CD14-positive monocyte (primary cell): ENCODE results near the gene CADM1. TPM values are rescaled to one million over a fixed set of nuclear protein-coding genes. Genes with fewer than 3 reads are reported as not detected.

Source experiments
- DNase-seq, 3 donors: peaks; one replicate each; pipeline ENCODE4 v3.0.0-alpha.2; 2011 to 2022
- H2AFZ ChIP-seq: 2 replicates; pipeline ENCODE4 v1.6.0; 2012; ENCODE audit warnings: mild to moderate bottlenecking, low read depth, low read length, inconsistent platforms; ENCODE audit not compliant: insufficient read depth, poor library complexity, severe bottlenecking
- H3K27ac ChIP-seq, 2 donors: 1 replicate in 1 of 2; 2 replicates in 1 of 2; pipeline ENCODE4 v1.5.1; 2012 to 2013; ENCODE audit warnings: low read length in 2 of 2, control low read depth in 1 of 2, inconsistent platforms in 1 of 2, low read depth in 1 of 2, mild to moderate bottlenecking in 1 of 2
- H3K27me3 ChIP-seq, 2 donors: one replicate each; pipeline versions ENCODE4 v1.6.0 to v1.6.1; 2011 to 2013; ENCODE audit warnings: low read length in 2 of 2; ENCODE audit not compliant: control insufficient read depth in 2 of 2, insufficient read depth in 2 of 2
- H3K36me3 ChIP-seq, 2 donors: replicated peaks in 1 of 2; 1 replicate in 1 of 2; 2 replicates in 1 of 2; pipeline versions ENCODE4 v1.5.1 to v1.6.1; 2012 to 2013; ENCODE audit warnings: low read length in 2 of 2, control low read depth in 1 of 2, inconsistent platforms in 1 of 2, mild to moderate bottlenecking in 1 of 2; ENCODE audit not compliant: insufficient read depth in 2 of 2, control insufficient read depth in 1 of 2
- H3K4me1 ChIP-seq, 2 donors: 1 replicate in 1 of 2; 2 replicates in 1 of 2; pipeline versions ENCODE4 v1.5.1 to v1.6.1; 2012 to 2013; ENCODE audit warnings: low read length in 2 of 2, control low read depth in 1 of 2, inconsistent platforms in 1 of 2, mild to moderate bottlenecking in 1 of 2, moderate library complexity in 1 of 2; ENCODE audit not compliant: insufficient read depth in 2 of 2, control insufficient read depth in 1 of 2
- H3K4me2 ChIP-seq: replicated peaks from 2 replicates; pipeline ENCODE3; 2012; ENCODE audit warnings: low read length, moderate library complexity, mild to moderate bottlenecking; ENCODE audit not compliant: poor library complexity, severe bottlenecking; ENCODE audit errors: extremely low read depth
- H3K4me3 ChIP-seq, 3 experiments: fragments of 200-600 bp in 1 of 3; sonication (generic) in 1 of 3; replicated peaks in 1 of 3; 1 replicate in 2 of 3; 2 replicates in 1 of 3; pipeline ENCODE4 v1.5.1; 2011 to 2013; ENCODE audit warnings: low read length in 3 of 3, mild to moderate bottlenecking in 3 of 3, control low read depth in 2 of 3, low read depth in 2 of 3, inconsistent platforms in 1 of 3, moderate library complexity in 1 of 3
- H3K79me2 ChIP-seq: 2 replicates; pipeline ENCODE4 v1.6.0; 2012; ENCODE audit warnings: mild to moderate bottlenecking, control low read depth, inconsistent platforms, low read length, moderate library complexity; ENCODE audit not compliant: insufficient read depth
- H3K9ac ChIP-seq: 2 replicates; pipeline ENCODE4 v1.6.0; 2017; ENCODE audit warnings: low read length, mild to moderate bottlenecking; ENCODE audit not compliant: insufficient read depth, poor library complexity, severe bottlenecking
- H3K9me3 ChIP-seq, 2 donors: replicated peaks in 1 of 2; 1 replicate in 1 of 2; 2 replicates in 1 of 2; pipeline versions ENCODE4 v1.5.1 to v1.6.1; 2012 to 2013; ENCODE audit warnings: low read length in 2 of 2, control low read depth in 1 of 2; ENCODE audit not compliant: control insufficient read depth in 1 of 2, insufficient read depth in 1 of 2
- H4K20me1 ChIP-seq: 2 replicates; pipeline ENCODE4 v1.6.0; 2012; ENCODE audit warnings: mild to moderate bottlenecking, low read length, control low read depth, moderate library complexity; ENCODE audit not compliant: insufficient read depth
- H3K27ac Mint-ChIP-seq, 7 donors: one replicate each; pipeline ENCODE4 v1.8.0; 2020; ENCODE audit warnings: mild to moderate bottlenecking in 7 of 7, mixed read lengths in 7 of 7, moderate library complexity in 6 of 7, inconsistent platforms in 2 of 7
- H3K27me3 Mint-ChIP-seq, 3 donors: one replicate each; pipeline ENCODE4 v1.8.0; 2021 to 2022; ENCODE audit warnings: low read depth in 3 of 3, mild to moderate bottlenecking in 3 of 3, mixed read lengths in 3 of 3, moderate library complexity in 3 of 3, inconsistent platforms in 1 of 3
- H3K36me3 Mint-ChIP-seq, 2 donors: one replicate each; pipeline ENCODE4 v1.8.0; 2020; ENCODE audit warnings: mixed read lengths in 2 of 2, inconsistent platforms in 1 of 2, mild to moderate bottlenecking in 1 of 2
- H3K4me1 Mint-ChIP-seq: one replicate; pipeline ENCODE4 v1.8.0; 2020; ENCODE audit warnings: mild to moderate bottlenecking, mixed read lengths
- H3K4me3 Mint-ChIP-seq, 2 donors: one replicate each; pipeline ENCODE4 v1.8.0; 2020; ENCODE audit warnings: mild to moderate bottlenecking in 2 of 2, mixed read lengths in 2 of 2, moderate library complexity in 1 of 2
- H3K9me3 Mint-ChIP-seq, 7 donors: one replicate each; pipeline ENCODE4 v1.8.0; 2020 to 2022; ENCODE audit warnings: mixed read lengths in 7 of 7, mild to moderate bottlenecking in 6 of 7, moderate library complexity in 6 of 7, inconsistent platforms in 2 of 7
- WGBS: methylation state at CpG from one replicate; pipeline ENCODE4 v1.1.5; 2013; ENCODE audit warnings: missing lambda C conversion rate; ENCODE audit not compliant: insufficient coverage; 5-methylcytosine and 5-hydroxymethylcytosine counted together
- intact Hi-C, 2 donors: fragments of 100-400 bp; cut with micrococcal nuclease; formaldehyde crosslinking; loops; one replicate each; pipeline versions ENCODE4 v1.15.0 to v1.15.1; 2023
- polyA plus RNA-seq, 3 donors: library from polyadenylated mRNA; depleted of rRNA in 1 of 3; unstranded in 2 of 3; stranded (reverse) in 1 of 3; fragments of 300-500 nt in 2 of 3; fragments of >200 nt in 1 of 3; fragmentation: Illumina TruSeq in 2 of 3; gene quantifications; 1 replicate in 2 of 3; 2 replicates in 1 of 3; pipeline ENCODE4 v1.2.3, GENCODE V29; 2012 to 2021
- TF ChIP-seq, protein P1 (sequence below): fragments of 200-600 bp; IDR thresholded peaks from one replicate; pipeline ENCODE4 v1.8.0; 2022; ENCODE audit warnings: antibody characterized with exemption, mild to moderate bottlenecking

The CADM1 gene
- polyA plus RNA-seq, 3 donors: not detected

DNA sequence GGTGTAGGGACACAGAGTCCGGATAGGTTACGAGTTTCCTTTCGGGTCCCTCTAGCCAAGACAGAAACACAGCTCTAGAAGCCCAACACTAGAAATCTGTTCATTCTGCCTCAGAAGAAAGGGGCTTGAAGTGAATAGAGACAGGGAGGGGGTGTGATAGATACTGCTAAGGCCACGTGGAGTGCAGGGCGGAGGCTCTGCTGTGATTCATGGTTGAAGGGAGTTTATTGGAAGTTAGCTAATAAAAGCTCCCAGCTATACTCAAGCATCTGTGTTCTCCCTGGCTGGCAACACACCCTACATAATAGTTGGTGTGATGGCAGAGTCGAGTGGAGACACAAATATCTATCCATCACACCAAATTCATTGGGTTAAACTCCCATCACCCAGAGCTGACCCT, 337.4 kb downstream of the CADM1 start:
- Histone ChIP-seq H3K9me3 (no peaks in the 10 kb centered on the region), H3K4me2 (no peak overlapping the region), H4K20me1 (no peaks in the 10 kb centered on the region), H3K36me3 (no peaks in the 10 kb centered on the region), H3K4me1 (no peaks in the 10 kb centered on the region), H3K27me3 (no peaks in the 10 kb centered on the region), H3K27ac (no peak overlapping the region), H3K4me3 (no peak overlapping the region), H2AFZ (no peak overlapping the region), H3K79me2 (no peaks in the 10 kb centered on the region), H3K9ac (no peak overlapping the region)
- TF ChIP-seq, protein P1, sequence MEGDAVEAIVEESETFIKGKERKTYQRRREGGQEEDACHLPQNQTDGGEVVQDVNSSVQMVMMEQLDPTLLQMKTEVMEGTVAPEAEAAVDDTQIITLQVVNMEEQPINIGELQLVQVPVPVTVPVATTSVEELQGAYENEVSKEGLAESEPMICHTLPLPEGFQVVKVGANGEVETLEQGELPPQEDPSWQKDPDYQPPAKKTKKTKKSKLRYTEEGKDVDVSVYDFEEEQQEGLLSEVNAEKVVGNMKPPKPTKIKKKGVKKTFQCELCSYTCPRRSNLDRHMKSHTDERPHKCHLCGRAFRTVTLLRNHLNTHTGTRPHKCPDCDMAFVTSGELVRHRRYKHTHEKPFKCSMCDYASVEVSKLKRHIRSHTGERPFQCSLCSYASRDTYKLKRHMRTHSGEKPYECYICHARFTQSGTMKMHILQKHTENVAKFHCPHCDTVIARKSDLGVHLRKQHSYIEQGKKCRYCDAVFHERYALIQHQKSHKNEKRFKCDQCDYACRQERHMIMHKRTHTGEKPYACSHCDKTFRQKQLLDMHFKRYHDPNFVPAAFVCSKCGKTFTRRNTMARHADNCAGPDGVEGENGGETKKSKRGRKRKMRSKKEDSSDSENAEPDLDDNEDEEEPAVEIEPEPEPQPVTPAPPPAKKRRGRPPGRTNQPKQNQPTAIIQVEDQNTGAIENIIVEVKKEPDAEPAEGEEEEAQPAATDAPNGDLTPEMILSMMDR: no peak
- Mint-ChIP-seq H3K27me3 (peaks cover 2 to 5% (median 2%) of the 10 kb centered on the region in 3 donors), H3K36me3 (no peaks in the 10 kb centered on the region), H3K9me3 (no peaks in the 10 kb centered on the region), H3K27ac (no peak overlapping the region), H3K4me3 (no peak overlapping the region), H3K4me1 (no peaks in the 10 kb centered on the region)
- WGBS: no CpG with 5 or more reads among the region's 6 CpGs
- intact Hi-C loops: no loop called here
- no peak for DNase-seq

- peaks cover 2 to 5% (median 2%) of the 10 kb centered on the region in 3 donors for H3K27me3 Mint-ChIP-seq
- no peak overlapping the region for H3K4me2 ChIP-seq
- no peaks in the 10 kb centered on the region for H3K9me3 ChIP-seq
- no peak overlapping the region for H3K27ac ChIP-seq
- H3K4me3 Mint-ChIP-seq: no peak overlapping the region
- no peak overlapping the region for H3K9ac ChIP-seq
- WGBS: 58% methylated on average over 4 of the region's 6 CpGs
- TF ChIP-seq, protein P1: no peak
- no peaks in the 10 kb centered on the region for H3K79me2 ChIP-seq
- H3K27me3 ChIP-seq: no peaks in the 10 kb centered on the region
- peaks cover 0 to 3% (median 0%) of the 10 kb centered on the region in 7 donors for H3K9me3 Mint-ChIP-seq
- H3K4me1 Mint-ChIP-seq: no peaks in the 10 kb centered on the region
- DNase-seq: no peak
- H2AFZ ChIP-seq: no peak overlapping the region
- no peaks in the 10 kb centered on the region for H4K20me1 ChIP-seq
- H3K4me1 ChIP-seq: no peaks in the 10 kb centered on the region
- H3K4me3 ChIP-seq: no peak overlapping the region
- intact Hi-C loops: no loop called here
- H3K27ac Mint-ChIP-seq: no peak overlapping the region
- H3K36me3 ChIP-seq: no peaks in the 10 kb centered on the region
- H3K36me3 Mint-ChIP-seq: no peaks in the 10 kb centered on the region
These were observed 339.4 kb downstream of the CADM1 start for GRCh38 chr11:115164774-115165173.
